ENCODE measurements around the gene RAC2. TPM values are rescaled to one million over a fixed set of nuclear protein-coding genes. Genes with fewer than 3 reads are reported as not detected.

The RAC2 gene
- polyA plus RNA-seq, 2 of the 4 experiments (the other 2 are of a cell fraction): 0.05 TPM; not detected in 1

GRCh38 chr22:37186228-37186996 lies 57.7 kb downstream of the RAC2 start:
- Histone ChIP-seq H3K9me3 (no peaks in the 10 kb centered on the region), H3K4me2 (peak overlapping the region; percentile 96), H3K27ac (peak overlapping the region; percentile 99 to 100), H3K4me3 (peak overlapping the region; percentile 60), H3K4me1 (peaks cover 69% of the 10 kb centered on the region)
- peak; percentile 57 to 82; a peak in 4 of 6 replicates for ATAC-seq
- DNase-seq (ENCODE audit: low read depth in 1 of 2, low spot score in 1 of 2): peak; percentile 78 to 94
- no peak for FAIRE-seq
- 27% methylated on average over 9 of the region's 9 CpGs for WGBS (ENCODE audit: missing lambda C conversion rate)
- TF ChIP-seq RCOR1 (IDR thresholded peaks at IDR 0.05; ENCODE audit: low read depth, low read length) (no peak), ZC3H11A (IDR thresholded peaks at IDR 0.05) (no peak)
- TF ChIP-seq, protein P1, sequence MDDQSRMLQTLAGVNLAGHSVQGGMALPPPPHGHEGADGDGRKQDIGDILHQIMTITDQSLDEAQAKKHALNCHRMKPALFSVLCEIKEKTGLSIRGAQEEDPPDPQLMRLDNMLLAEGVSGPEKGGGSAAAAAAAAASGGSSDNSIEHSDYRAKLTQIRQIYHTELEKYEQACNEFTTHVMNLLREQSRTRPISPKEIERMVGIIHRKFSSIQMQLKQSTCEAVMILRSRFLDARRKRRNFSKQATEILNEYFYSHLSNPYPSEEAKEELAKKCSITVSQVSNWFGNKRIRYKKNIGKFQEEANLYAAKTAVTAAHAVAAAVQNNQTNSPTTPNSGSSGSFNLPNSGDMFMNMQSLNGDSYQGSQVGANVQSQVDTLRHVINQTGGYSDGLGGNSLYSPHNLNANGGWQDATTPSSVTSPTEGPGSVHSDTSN (IDR thresholded peaks at IDR 0.05): peak; percentile 97
- ChIA-PET CTCF (interaction anchor here (0.9 to 3.2 kb wide), 4 partner anchors 8 to 20 kb away, joined by 3 to 18 read pairs (median 12); no protein-coding TSS in a partner anchor), POLR2A (interaction anchor here (0.8 to 2.0 kb wide), 2 partner anchors 11 to 13 kb away, joined by 3 to 9 read pairs; no protein-coding TSS in a partner anchor)

DNA sequence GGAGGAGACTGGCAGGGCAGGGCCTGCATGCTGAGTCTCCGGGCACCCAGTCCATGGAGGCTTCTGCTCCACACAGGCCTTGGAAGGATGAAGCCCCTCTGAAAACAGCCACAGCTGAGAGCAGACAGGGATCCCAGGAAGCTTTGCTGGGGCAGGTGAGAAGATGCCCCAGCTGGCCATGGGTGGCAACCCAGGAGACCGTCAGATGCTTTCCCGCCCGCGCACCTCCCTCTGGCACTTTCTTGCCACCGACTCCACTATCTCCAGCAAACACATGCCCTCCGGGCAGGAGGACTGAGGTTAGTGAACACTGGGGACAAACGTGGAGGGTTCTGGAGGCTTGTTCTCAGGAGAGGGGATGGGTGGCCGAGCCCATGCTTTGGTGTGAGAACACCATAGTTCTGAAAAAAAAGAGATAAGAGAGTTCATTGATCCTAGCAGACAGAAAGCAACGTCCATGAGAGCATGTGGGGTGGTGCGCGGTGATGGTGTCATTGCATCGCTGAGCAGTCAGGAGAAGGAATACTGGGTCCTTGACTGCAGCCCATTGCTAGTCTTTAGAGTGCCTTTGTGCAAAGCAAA lies 58.3 kb downstream of the RAC2 start:
- CTCF ChIA-PET: interaction anchor here (1.7 to 3.2 kb wide), 2 partner anchors 12 to 20 kb away, joined by 5 to 18 read pairs; no protein-coding TSS in a partner anchor

DNA sequence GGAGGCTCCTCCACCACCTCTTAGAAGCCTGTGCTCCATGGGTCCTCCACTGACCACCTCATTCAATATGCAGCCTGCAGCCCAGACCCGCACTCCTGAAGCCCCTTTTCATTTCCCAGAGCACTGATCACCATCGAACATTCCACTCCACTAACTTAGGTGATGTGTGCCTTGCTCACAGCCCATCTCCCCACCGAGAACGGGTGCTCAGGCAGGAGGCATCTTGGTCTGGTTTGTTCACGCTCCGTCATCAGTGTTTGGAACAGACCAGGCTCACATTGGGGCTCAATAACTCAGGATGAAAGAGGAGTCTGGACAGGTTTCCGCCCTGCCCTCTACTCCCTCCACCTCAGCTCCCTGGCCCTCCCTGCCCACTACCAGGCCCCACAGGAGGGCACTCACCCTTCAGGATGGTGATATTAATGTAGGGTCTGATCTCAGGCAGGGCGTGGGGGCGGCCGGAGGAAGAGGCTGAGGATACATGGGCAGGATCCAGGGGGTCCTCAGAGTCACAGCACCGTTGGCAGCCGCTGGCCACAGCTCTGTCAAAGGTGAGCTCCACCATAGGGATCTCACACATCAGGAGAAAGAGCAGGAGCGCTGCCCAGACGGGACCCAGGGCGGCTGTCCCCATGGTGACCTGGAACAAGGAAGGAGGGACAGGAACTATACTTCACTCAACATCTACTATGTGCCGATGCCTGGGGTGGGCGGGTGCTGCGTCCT lies 59.1 kb downstream of the RAC2 start:
- TF ChIP-seq MAFK (IDR thresholded peaks at IDR 0.05; ENCODE audit: partially characterized antibody): no peak
- no peak for TF ChIP-seq KDM5A (IDR thresholded peaks at IDR 0.05)
- TF ChIP-seq SMC3 (IDR thresholded peaks at IDR 0.05): no peak
- TF ChIP-seq ZFP36 (IDR thresholded peaks at IDR 0.05; ENCODE audit: borderline replicate concordance, partially characterized antibody): no peak
- no peak for TF ChIP-seq NR3C1 (IDR thresholded peaks at IDR 0.05)
- no peak for TF ChIP-seq ZSCAN20 (CRISPR knock-in tag; IDR thresholded peaks at IDR 0.05)
- TF ChIP-seq HEYL (CRISPR knock-in tag; IDR thresholded peaks at IDR 0.05): no peak
- TF ChIP-seq HOXA7 (CRISPR knock-in tag; IDR thresholded peaks at IDR 0.05): no peak
- no peak for TF ChIP-seq NPAS2 (CRISPR knock-in tag; IDR thresholded peaks at IDR 0.05; ENCODE audit: borderline replicate concordance)
- TF ChIP-seq, protein P2, sequence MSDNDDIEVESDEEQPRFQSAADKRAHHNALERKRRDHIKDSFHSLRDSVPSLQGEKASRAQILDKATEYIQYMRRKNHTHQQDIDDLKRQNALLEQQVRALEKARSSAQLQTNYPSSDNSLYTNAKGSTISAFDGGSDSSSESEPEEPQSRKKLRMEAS (IDR thresholded peaks at IDR 0.05): no peak
- TF ChIP-seq FOSB (CRISPR knock-in tag; IDR thresholded peaks at IDR 0.05): no peak
- no peak for TF ChIP-seq RFX5 (IDR thresholded peaks at IDR 0.05)
- ATAC-seq: no peak
- ChIA-PET POLR2A (no interaction called here), CTCF (interaction anchor here (0.7 to 3.2 kb wide), 3 partner anchors 11 to 19 kb away, joined by 3 to 18 read pairs (median 5); no protein-coding TSS in a partner anchor)
- Histone ChIP-seq H3K9me3 (no peaks in the 10 kb centered on the region), H3K4me3 (no peak overlapping the region), H3K27ac (peak overlapping the region in 1 of 2 experiments; percentile 99; a peak in 4 of 6 replicates), H3K4me1 (peaks cover 68% of the 10 kb centered on the region), H3K4me2 (no peak overlapping the region)
- no peak for FAIRE-seq
- WGBS (ENCODE audit: missing lambda C conversion rate): 92% methylated on average over 15 of the region's 18 CpGs
- DNase-seq (ENCODE audit: low read depth in 1 of 2, low spot score in 1 of 2): no peak

More for the DNA sequence above, 58.3 kb downstream of the RAC2 start:
- TF ChIP-seq CEBPB (IDR thresholded peaks at IDR 0.05) (no peak), JUN (IDR thresholded peaks at IDR 0.05) (0 out of 5 replicates have a peak, but pooled peaks of 1 of the 2 experiments have one; percentile 23)
- Histone ChIP-seq H3K4me1 (peaks cover 68% of the 10 kb centered on the region), H3K27ac (peak overlapping the region in 1 of 2 experiments; percentile 99; a peak in 4 of 6 replicates), H3K4me3 (no peak overlapping the region), H3K4me2 (peak overlapping the region; percentile 96; the same call in 2 of the 3 replicates), H3K9me3 (no peaks in the 10 kb centered on the region)
- FAIRE-seq: no peak
- no peak for ATAC-seq
- 77% methylated on average over 13 of the region's 13 CpGs for WGBS (ENCODE audit: missing lambda C conversion rate)
- POLR2A ChIA-PET: interaction anchor here (0.8 kb wide), 1 partner anchor 12 kb away, joined by 3 read pairs; no protein-coding TSS in a partner anchor
- no peak for DNase-seq (ENCODE audit: low read depth in 1 of 2, low spot score in 1 of 2)
